Endothelial cell of umbilical vein (primary cell): Measurements from ENCODE around the gene MICALL1. TPM values are rescaled to one million over a fixed set of nuclear protein-coding genes. Genes with fewer than 3 reads are reported as not detected.
"Not testable (repeated sequence)": the region's sequence is repeated elsewhere in the genome, so short reads cannot be mapped to it uniquely, and the experiment has no call there.

Experiments
- BruUV-seq: library from RNA; stranded (reverse); fragments of 400-500 nt; replicated peaks from 2 replicates; lab custom pipeline; 2021; lab: Mats Ljungman, UMichigan
- CTCF ChIA-PET: fragments of 300-600, 350-600 bp; sonication (Branson Sonifier 250); formaldehyde crosslinking; loops from one replicate; lab custom pipeline; 2021; ENCODE audit warnings: antibody characterized with exemption, inconsistent platforms; lab: Charles Lee
- POLR2A ChIA-PET: fragments of 300-600, 350-600 bp; sonication (Branson Sonifier 250); formaldehyde crosslinking; loops from one replicate; lab custom pipeline; 2021; ENCODE audit warnings: antibody characterized with exemption, inconsistent platforms; lab: Charles Lee
- DNase-seq: peaks from one replicate; pipeline ENCODE4 v3.0.0-alpha.2; 2011; ENCODE audit warnings: low read depth, low spot score
- FAIRE-seq: peaks from 2 replicates; lab custom pipeline; 2011; peaks lifted over from hg19 to GRCh38; lab: Jason Lieb, UNC
- H2AFZ ChIP-seq: 2 replicates; pipeline ENCODE4 v1.6.0; 2012; ENCODE audit warnings: low read depth, low read length, control low read depth, inconsistent platforms
- H3K27ac ChIP-seq: 2 replicates; pipeline ENCODE4 v1.5.1; 2011; ENCODE audit warnings: low read depth, mild to moderate bottlenecking, control low read depth, low read length, moderate library complexity; ENCODE audit not compliant: insufficient read depth
- H3K27me3 ChIP-seq, 2 experiments: 2 replicates each; pipeline versions ENCODE4 v1.6.0 to v1.6.1; 2011; ENCODE audit warnings: low read length in 2 of 2, mixed read lengths in 1 of 2; ENCODE audit not compliant: control insufficient read depth in 2 of 2, insufficient read depth in 2 of 2
- H3K36me3 ChIP-seq, 2 experiments: 2 replicates in 1 of 2; 3 replicates in 1 of 2; pipeline ENCODE4 v1.5.1; 2011; ENCODE audit warnings: low read length in 2 of 2, mild to moderate bottlenecking in 1 of 2, moderate library complexity in 1 of 2; ENCODE audit not compliant: control insufficient read depth in 2 of 2, insufficient read depth in 2 of 2; ENCODE audit errors: extremely low read depth in 1 of 2
- H3K4me1 ChIP-seq: 3 replicates; pipeline ENCODE4 v1.5.1; 2011; ENCODE audit warnings: mild to moderate bottlenecking, low read length; ENCODE audit not compliant: control insufficient read depth, insufficient read depth; ENCODE audit errors: extremely low read depth
- H3K4me2 ChIP-seq: 2 replicates; pipeline ENCODE4 v1.6.1; 2011; ENCODE audit warnings: low read length, control low read depth, mixed read lengths; ENCODE audit not compliant: insufficient read depth
- H3K4me3 ChIP-seq, 3 experiments: fragments of 200-600 bp in 1 of 3; sonication (generic), shearing (Covaris generic) in 1 of 3; replicated peaks in 1 of 3; 2 replicates each; pipeline ENCODE4 v1.5.1; 2011 to 2016; ENCODE audit warnings: control low read depth in 3 of 3, low read length in 3 of 3, mild to moderate bottlenecking in 2 of 3, inconsistent platforms in 1 of 3, low read depth in 1 of 3, moderate library complexity in 1 of 3; ENCODE audit not compliant: insufficient read depth in 1 of 3
- H3K79me2 ChIP-seq: 2 replicates; pipeline ENCODE4 v1.6.0; 2012; ENCODE audit warnings: low read length, inconsistent platforms; ENCODE audit not compliant: control insufficient read depth, insufficient read depth
- H3K9ac ChIP-seq: replicated peaks from 2 replicates; pipeline ENCODE3; 2011; ENCODE audit warnings: low read length, control low read depth; ENCODE audit not compliant: insufficient read depth; ENCODE audit errors: extremely low read depth
- H3K9me1 ChIP-seq: replicated peaks from 3 replicates; pipeline ENCODE4 v1.6.0; 2011; ENCODE audit warnings: mild to moderate bottlenecking, low read length; ENCODE audit not compliant: control insufficient read depth, insufficient read depth; ENCODE audit errors: extremely low read depth
- H3K9me3 ChIP-seq: replicated peaks from 2 replicates; pipeline ENCODE4 v1.5.1; 2012; ENCODE audit warnings: low read length, inconsistent platforms; ENCODE audit not compliant: control insufficient read depth, insufficient read depth
- H4K20me1 ChIP-seq: replicated peaks from 2 replicates; pipeline ENCODE3; 2011; ENCODE audit warnings: mild to moderate bottlenecking, low read length; ENCODE audit not compliant: control insufficient read depth, insufficient read depth; ENCODE audit errors: extremely low read depth
- CTCF ChIP-seq, 2 donors: IDR thresholded peaks; 1 replicate in 1 of 2; 2 replicates in 1 of 2; pipeline ENCODE4 v1.5.1; 2011; ENCODE audit warnings: low read length in 2 of 2, mild to moderate bottlenecking in 2 of 2, moderate library complexity in 2 of 2, control low read depth in 1 of 2, inconsistent platforms in 1 of 2, low read depth in 1 of 2; ENCODE audit not compliant: insufficient read depth in 1 of 2; ENCODE audit errors: extremely low read depth in 1 of 2
- EZH2 ChIP-seq: IDR thresholded peaks from 2 replicates; pipeline ENCODE4 v1.6.1; 2012; ENCODE audit warnings: borderline replicate concordance, low read depth, mild to moderate bottlenecking, moderate library complexity, low read length, inconsistent platforms; ENCODE audit not compliant: severe bottlenecking
- FOS ChIP-seq: IDR thresholded peaks from 2 replicates; pipeline ENCODE4 v1.6.1; 2011; ENCODE audit warnings: mild to moderate bottlenecking, low read length, moderate library complexity, borderline replicate concordance; ENCODE audit not compliant: insufficient read depth
- GATA2 ChIP-seq: IDR thresholded peaks from 2 replicates; pipeline ENCODE4 v1.7.0; 2011; ENCODE audit warnings: low read depth, mild to moderate bottlenecking, moderate library complexity, mixed read lengths, low read length; ENCODE audit not compliant: insufficient read length, insufficient read depth
- JUN ChIP-seq: IDR thresholded peaks from 2 replicates; pipeline ENCODE4 v1.6.1; 2011; ENCODE audit warnings: borderline replicate concordance, low read depth; ENCODE audit not compliant: insufficient read length, insufficient read depth
- MYC ChIP-seq: IDR thresholded peaks from one replicate; pipeline ENCODE4 v1.6.1; 2011; ENCODE audit warnings: mild to moderate bottlenecking, low read depth, low read length
- POLR2A ChIP-seq: IDR thresholded peaks from 2 replicates; pipeline ENCODE4 v1.6.1; 2012; ENCODE audit warnings: low read depth, mild to moderate bottlenecking, control low read depth, low read length
- POLR2AphosphoS5 ChIP-seq: IDR thresholded peaks from 2 replicates; pipeline ENCODE4 v1.6.1; 2012; ENCODE audit warnings: low read depth, mild to moderate bottlenecking, control low read depth, low read length, moderate library complexity; ENCODE audit not compliant: insufficient read depth
- dilution Hi-C: fragments of 300-500 bp; cut with MboI; formaldehyde crosslinking; loops from one replicate; pipeline ENCODE4 v1.15.0; 2019; ENCODE audit warnings: low sequenced_read_pairs; ENCODE audit not compliant: extremely low pct_ligation_motif_present
- intact Hi-C: fragments of 100-400 bp; cut with micrococcal nuclease; formaldehyde crosslinking; loops from one replicate; pipeline ENCODE4 v1.10.0; 2022
- polyA plus RNA-seq, 4 experiments: library from polyadenylated mRNA; depleted of rRNA in 3 of 4; stranded (reverse) in 3 of 4; unstranded in 1 of 4; fragments of >200 nt; gene quantifications; 2 replicates each; pipeline versions ENCODE4 v1.2.1 to v1.2.3, GENCODE V29; 2011 to 2012; ENCODE audit warnings: missing spikeins in 1 of 4
- total RNA-seq: library from RNA; stranded (reverse); gene quantifications from 2 replicates; pipeline ENCODE4 v1.2.3, GENCODE V29; 2021
- TF ChIP-seq, protein P1 (sequence below): IDR thresholded peaks from 2 replicates; pipeline ENCODE4 v1.6.1; 2011; ENCODE audit not compliant: insufficient read depth, insufficient read length

Gene MICALL1
- total and polyA plus RNA-seq, 2 donors (not counting 3 experiments of a cell fraction or from before 2014, with no cell fraction given), result 23.9 to 66.9 TPM

- Histone ChIP-seq H3K4me1 (peaks cover 14% of the 10 kb centered on the region), H3K36me3 (no peaks in the 10 kb centered on the region), H4K20me1 (no peaks in the 10 kb centered on the region), H3K9me3 (no peaks in the 10 kb centered on the region), H3K27ac (no peak overlapping the region), H3K79me2 (peaks cover 15% of the 10 kb centered on the region), H3K4me3 (no peak overlapping the region), H3K9ac (no peak overlapping the region), H3K4me2 (no peak overlapping the region), H3K27me3 (no peaks in the 10 kb centered on the region), H2AFZ (no peak overlapping the region), H3K9me1 (no peaks in the 10 kb centered on the region)
- intact Hi-C loops, result loop anchor here (5.0 kb wide), 2 partner anchors 44 to 134 kb away; partner anchors contain the start of gene MICALL1
- TF ChIP-seq EZH2 (no peak), POLR2A (no peak), POLR2AphosphoS5 (no peak), JUN (no peak), FOS (no peak), GATA2 (no peak), MYC (no peak), CTCF (IDR thresholded peaks at IDR 0.05; ENCODE audit: extremely low read depth in 1 of 2, insufficient read depth in 1 of 2, low read depth in 1 of 2, low read length in 2 of 2) (no peak)
- TF ChIP-seq, protein P1, sequence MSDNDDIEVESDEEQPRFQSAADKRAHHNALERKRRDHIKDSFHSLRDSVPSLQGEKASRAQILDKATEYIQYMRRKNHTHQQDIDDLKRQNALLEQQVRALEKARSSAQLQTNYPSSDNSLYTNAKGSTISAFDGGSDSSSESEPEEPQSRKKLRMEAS, result no peak
- POLR2A ChIA-PET, result no interaction called here
- DNase-seq, result no peak
- BruUV-seq, result no TSS peak
- no peak for FAIRE-seq
- CTCF ChIA-PET, result interaction anchor here (1.5 kb wide), 1 partner anchor 14 kb away, joined by 7 read pairs; no protein-coding TSS in a partner anchor
- dilution Hi-C loops, result no loop called here
These were observed 45.2 kb downstream of the MICALL1 start for GRCh38 chr22:37951305-37951704.

- H3K36me3 ChIP-seq, result peaks cover 7 to 11% of the 10 kb centered on the region in 2 experiments
- intact Hi-C loops, result loop anchor here (2.0 to 5.0 kb wide), 3 partner anchors 18 to 135 kb away; partner anchors contain the start of gene MICALL1
- FAIRE-seq, DNase-seq, H3K9me3 ChIP-seq, H3K27me3 ChIP-seq, H4K20me1 ChIP-seq, dilution Hi-C loops, BruUV-seq, H3K27ac ChIP-seq, H3K9me1 ChIP-seq: not testable (repeated sequence)
- peaks cover 15% of the 10 kb centered on the region for H3K79me2 ChIP-seq
- ChIA-PET CTCF (interaction anchor here (1.3 to 1.5 kb wide), 2 partner anchors 13 to 135 kb away, joined by 4 to 7 read pairs; no protein-coding TSS in a partner anchor), POLR2A (interaction anchor here (0.7 kb wide), 1 partner anchor 9 kb away, joined by 6 read pairs; no protein-coding TSS in a partner anchor)
- peak overlapping the region in 2 of 3 experiments; percentile 54 to 96 for H3K4me3 ChIP-seq
- peaks cover 14% of the 10 kb centered on the region for H3K4me1 ChIP-seq
- peak overlapping the region; percentile 93 for H3K4me2 ChIP-seq
- H2AFZ ChIP-seq, result peak overlapping the region; percentile 42
- peak overlapping the region; percentile 77 for H3K9ac ChIP-seq
These were observed 46.5 kb downstream of the MICALL1 start for GRCh38 chr22:37952629-37953028.
